Heart left ventricle (tissue), 16 donors: ENCODE measurements around the gene GOLGA8N. TPM values are rescaled to one million over a fixed set of nuclear protein-coding genes. Genes with fewer than 3 reads are reported as not detected.
A peak's percentile ranks its signal among the peaks of the same experiment; 100 is the strongest.
"Not testable (repeated sequence)": the region's sequence is repeated elsewhere in the genome, so short reads cannot be mapped to it uniquely, and the experiment has no call there.

Experiments
- ATAC-seq, 4 donors: fragments of 200-7000 bp; cut with Tn5 transposase; one replicate each; pipeline ENCODE4 v1.9.1; 2020 to 2022; ENCODE audit warnings: moderate library complexity in 4 of 4, mild to moderate bottlenecking in 3 of 4, moderate number of reproducible peaks in 1 of 4
- DNase-seq, 5 donors: peaks; one replicate each; pipeline ENCODE4 v3.0.0-alpha.2; 2020
- H3K27ac ChIP-seq, 12 donors: fragments of 200-600 bp; sonication (generic) in 4 of 12; one replicate each; pipeline versions ENCODE4 v1.5.0 to v1.8.0; 2016 to 2022; ENCODE audit warnings: mild to moderate bottlenecking in 2 of 12
- H3K27me3 ChIP-seq, 9 donors: fragments of 200-600 bp; sonication (generic) in 2 of 9; one replicate each; pipeline versions ENCODE4 v1.5.1 to v1.8.0; 2016 to 2022; ENCODE audit warnings: mild to moderate bottlenecking in 3 of 9
- H3K36me3 ChIP-seq, 9 donors: fragments of 200-600 bp; sonication (generic) in 2 of 9; one replicate each; pipeline versions ENCODE4 v1.5.0 to v1.8.0; 2018 to 2022; ENCODE audit warnings: mild to moderate bottlenecking in 2 of 9
- H3K4me1 ChIP-seq, 12 donors: fragments of 200-600 bp; sonication (generic) in 4 of 12; one replicate each; pipeline versions ENCODE4 v1.5.0 to v1.8.0; 2016 to 2022; ENCODE audit warnings: mild to moderate bottlenecking in 3 of 12
- H3K4me3 ChIP-seq, 12 donors: fragments of 200-600 bp; sonication (generic) in 4 of 12; one replicate each; pipeline versions ENCODE4 v1.5.0 to v1.8.0; 2017 to 2022; ENCODE audit warnings: mild to moderate bottlenecking in 9 of 12, moderate library complexity in 4 of 12
- H3K9me3 ChIP-seq, 12 donors: fragments of 200-600 bp; sonication (generic) in 4 of 12; one replicate each; pipeline versions ENCODE4 v1.5.0 to v1.8.0; 2016 to 2022; ENCODE audit warnings: mild to moderate bottlenecking in 1 of 12
- CTCF ChIP-seq, 12 donors: fragments of 200-600 bp; sonication (generic) in 4 of 12; IDR thresholded peaks; one replicate each; pipeline versions ENCODE4 v1.5.0 to v1.8.0; 2018 to 2022; ENCODE audit warnings: antibody characterized with exemption in 12 of 12, mild to moderate bottlenecking in 5 of 12
- POLR2A ChIP-seq, 2 donors: fragments of 450-650 bp; IDR thresholded peaks; one replicate each; pipeline ENCODE4 v1.6.1; 2017; ENCODE audit warnings: antibody characterized with exemption in 2 of 2, mild to moderate bottlenecking in 2 of 2, moderate library complexity in 2 of 2
- WGBS, 4 donors: extraction: QIAGEN DNeasy Blood & Tissue Kit in 2 of 4; methylation state at CpG; one replicate each; pipeline versions ENCODE4 v1.1.5 to v1.1.7; 2013 to 2018; 5-methylcytosine and 5-hydroxymethylcytosine counted together
- intact Hi-C, 10 donors: fragments of 100-400 bp; cut with DNase I; formaldehyde crosslinking; loops; one replicate each; pipeline versions ENCODE4 v1.11.1 to v1.14.2; 2022
- polyA plus RNA-seq, 2 donors: library from polyadenylated mRNA; stranded (reverse); fragments of 200-250 nt; gene quantifications; one replicate each; pipeline ENCODE4 v1.2.3, GENCODE V29; 2013
- total RNA-seq, 9 donors: library from RNA; depleted of rRNA in 2 of 9; stranded (reverse); fragments of >200 nt in 2 of 9; fragmentation: NEBNext Ultra II Directional in 3 of 9; extraction: Animal tissue kit (Norgen Biotek cat#: 25700) in 3 of 9; gene quantifications; one replicate each; pipeline versions ENCODE4 v1.1.0 to v1.2.4, GENCODE V29; 2016 to 2023
- donor health status: ischemic (EF 13 %, LVEDD 7.1; RV severe dilation, severe dysfunction).
- donor health status: healthy with polysubstance abuse.
- donor health status: DM: no; HTN: yes; CAD: no.
- donor health status: DM: no; HTN: no; CAD: no.
- donor health status: ischemic (EF 25% LVEDD 6.9; RV normal size, moderate dysfunction).
- donor health status: ischemic (EF 25% LVEDD 5.7; RV mildly dilated, moderate dysfunction).
- donor health status: healthy.
- donor health status: DM: yes; HTN: yes; CAD: no.
- donor health status: ischemic (EF 35%, LVEDD 5.7; RV mildly dilated, moderate dysfunction).
- donor health status: nonischemic (EF 11% LVEDD 7.7; RV severe dilation, severe dysfunction).
- donor health status: DM: yes; HTN: yes; CAD: no.
- donor health status: PGD.
- donor health status: ischemic (EF 29% LVEDD 5.4; RV normal size, mild dysfunction).
- donor health status: nonischemic (EF 23%, LVEDD 6.1; RV moderate dilation, normal function).

Gene GOLGA8N
- total and polyA plus RNA-seq, 11 donors = 1.7 to 12.6 (median 5.1) TPM

DNA sequence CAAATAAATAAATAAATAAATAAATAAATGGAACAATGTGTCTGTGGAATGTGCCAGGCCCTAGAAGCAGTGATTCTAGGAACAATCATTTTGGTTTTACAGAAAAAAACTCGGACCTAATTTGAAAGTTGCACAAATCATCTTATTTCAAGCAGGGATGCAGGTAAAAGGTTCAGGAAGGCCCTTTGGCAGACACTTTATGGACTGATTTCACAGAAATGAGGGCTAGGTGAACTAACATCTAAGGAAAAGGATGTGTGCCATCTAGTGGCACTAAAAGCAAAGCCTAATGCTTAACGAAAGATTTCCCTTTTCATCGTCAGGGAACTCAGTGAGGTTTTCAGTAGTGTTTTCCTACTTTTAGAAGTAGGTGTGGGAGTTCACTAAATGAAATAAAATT is 17.5 kb downstream of the GOLGA8N start:
- DNase-seq, H3K4me3 ChIP-seq, H3K27ac ChIP-seq, H3K27me3 ChIP-seq, intact Hi-C loops, H3K4me1 ChIP-seq, H3K36me3 ChIP-seq, ATAC-seq, H3K9me3 ChIP-seq: not testable (repeated sequence)
- peak in 10 of 12 donors; percentile 17 to 44 (median 30) for TF ChIP-seq CTCF (IDR thresholded peaks at IDR 0.05)
- WGBS, 4 donors = 4 to 8% (median 5%) methylated on average over 1 to 2 of the region's 3 CpGs

GRCh38 chr15:32614712-32615050 is 21.4 kb downstream of the GOLGA8N start:
- ATAC-seq (peak; percentile 78 to 87 (median 81)), DNase-seq (peak in 3 of 5 donors; percentile 63 to 68 (median 65))
- H3K36me3 ChIP-seq, intact Hi-C loops, H3K27me3 ChIP-seq, H3K9me3 ChIP-seq: not testable (repeated sequence)
- H3K27ac ChIP-seq = peak overlapping the region in 11 of 12 donors; percentile 72 to 94 (median 85)
- peak overlapping the region; percentile 26 to 66 (median 56) for H3K4me3 ChIP-seq
- 0 to 1% (median 1%) methylated on average over 11 to 13 of the region's 16 CpGs; no CpG with 5 or more reads in 1 of the 4 donors for WGBS, 4 donors
- peaks cover 0 to 10% (median 0%) of the 10 kb centered on the region in 12 donors for H3K4me1 ChIP-seq

- Histone ChIP-seq H3K4me3 (peak within 1 kb of the TSS; percentile 26 to 66 (median 56)), H3K27ac (peak within 1 kb of the TSS in 11 of 12 donors; percentile 72 to 94 (median 85)), H3K4me1 (peaks cover 0 to 10% (median 0%) of the 10 kb centered on the region in 12 donors)
- H3K36me3 ChIP-seq, H3K27me3 ChIP-seq, intact Hi-C loops, H3K9me3 ChIP-seq: not testable (repeated sequence)
- 0 to 1% (median 1%) methylated on average over 16 to 35 of the region's 43 CpGs for WGBS, 4 donors
- peak; percentile 78 to 88 (median 85) for DNase-seq
- peak; percentile 91 to 95 (median 94) for ATAC-seq
Observed at GRCh38 chr15:32615051-32615870, 22.0 kb downstream of the GOLGA8N start, which contains the start of gene ARHGAP11A. Gene ARHGAP11A (plus strand): TSS chr15:32615504. CDS start chr15:32616212, 708 bp downstream.

DNA sequence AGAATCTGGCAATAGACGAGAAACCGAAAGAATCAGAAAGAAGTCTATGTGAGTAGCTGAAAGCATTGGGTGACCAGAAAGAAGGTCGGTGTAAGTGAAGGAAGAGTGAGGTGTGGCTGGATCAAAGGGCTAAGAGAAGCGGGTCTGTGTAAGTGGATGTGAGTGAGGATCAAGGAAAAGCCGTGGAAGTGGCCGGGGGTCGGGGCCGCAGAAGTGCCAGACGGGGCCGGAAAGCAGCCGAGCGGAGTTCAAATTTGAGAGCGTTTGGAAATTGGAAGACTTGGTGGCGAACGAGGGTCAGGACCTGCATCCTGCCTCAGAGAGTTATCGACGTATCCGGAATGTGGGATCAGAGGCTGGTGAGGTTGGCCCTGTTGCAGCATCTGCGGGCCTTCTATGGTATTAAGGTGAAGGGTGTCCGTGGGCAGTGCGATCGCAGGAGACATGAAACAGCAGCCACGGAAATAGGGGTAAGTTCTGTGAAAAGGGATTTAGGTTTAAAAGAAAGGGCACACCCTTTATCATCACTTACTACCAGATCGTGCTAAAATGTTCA is 22.7 kb downstream of the GOLGA8N start:
- H3K27ac ChIP-seq = peak overlapping the region in 2 of 12 donors; percentile 42 to 76
- intact Hi-C loops = not testable (repeated sequence)

DNA sequence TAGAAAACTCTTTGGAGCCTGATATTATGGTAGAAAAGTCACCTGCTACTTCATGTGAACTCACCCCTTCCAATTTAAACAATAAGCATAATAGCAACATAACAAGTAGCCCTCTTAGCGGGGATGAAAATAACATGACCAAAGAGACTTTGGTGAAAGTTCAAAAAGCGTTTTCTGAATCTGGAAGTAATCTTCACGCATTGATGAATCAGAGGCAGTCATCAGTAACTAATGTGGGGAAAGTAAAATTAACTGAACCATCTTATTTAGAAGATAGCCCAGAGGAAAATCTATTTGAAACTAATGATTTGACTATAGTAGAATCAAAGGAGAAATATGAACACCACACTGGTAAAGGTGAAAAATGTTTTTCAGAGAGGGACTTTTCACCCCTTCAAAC is 43.2 kb downstream of the GOLGA8N start:
- Histone ChIP-seq H3K27me3 (peaks cover 0 to 4% (median 0%) of the 10 kb centered on the region in 9 donors), H3K36me3 (peaks cover 0 to 44% (median 0%) of the 10 kb centered on the region in 9 donors), H3K9me3 (no peaks in the 10 kb centered on the region), H3K27ac (no peak overlapping the region), H3K4me3 (no peak overlapping the region), H3K4me1 (no peaks in the 10 kb centered on the region)
- TF ChIP-seq POLR2A (IDR thresholded peaks at IDR 0.05) = no peak
- no peak for TF ChIP-seq CTCF (IDR thresholded peaks at IDR 0.05)
- intact Hi-C loops = no loop called here
- ATAC-seq (no peak), DNase-seq (no peak)
- 97 to 98% (median 97%) methylated on average over 3 of the region's 3 CpGs for WGBS, 4 donors

More for the DNA sequence above, 22.7 kb downstream of the GOLGA8N start:
- H3K36me3 ChIP-seq, H3K27me3 ChIP-seq, ATAC-seq, H3K9me3 ChIP-seq, DNase-seq, H3K4me1 ChIP-seq: not testable (repeated sequence)
- H3K4me3 ChIP-seq = peak overlapping the region; percentile 26 to 66 (median 56)
- WGBS, 4 donors = 0 to 2% (median 0%) methylated on average over 17 to 24 of the region's 24 CpGs
